Body of pancreas (tissue), 4 donors: ENCODE measurements around the gene ACSL6. TPM values are rescaled to one million over a fixed set of nuclear protein-coding genes. Genes with fewer than 3 reads are reported as not detected.

Experiments
- ATAC-seq: fragments of 150-250 bp; one replicate; pipeline ENCODE4 v1.9.1; 2016
- DNase-seq, 4 donors: peaks; one replicate each; pipeline ENCODE4 v3.0.0-alpha.2; 2019
- H3K27ac ChIP-seq, 4 donors: fragments of 200-600 bp; sonication (generic); 1 replicate in 3 of 4; 2 replicates in 1 of 4; pipeline versions ENCODE4 v1.5.1 to v1.6.1; 2016 to 2019; ENCODE audit warnings: mild to moderate bottlenecking in 1 of 4, mixed read lengths in 1 of 4, moderate library complexity in 1 of 4
- H3K27me3 ChIP-seq, 2 donors: fragments of 200-600 bp; sonication (generic); one replicate each; pipeline ENCODE4 v1.6.0; 2016; ENCODE audit warnings: mild to moderate bottlenecking in 1 of 2
- H3K36me3 ChIP-seq, 2 donors: fragments of 200-600 bp; sonication (generic); replicated peaks in 1 of 2; 2 replicates each; pipeline ENCODE4 v1.5.1; 2016; ENCODE audit warnings: low read depth in 2 of 2; ENCODE audit not compliant: insufficient read depth in 1 of 2
- H3K4me1 ChIP-seq: fragments of 200-600 bp; sonication (generic); one replicate; pipeline ENCODE4 v1.6.0; 2016
- H3K4me3 ChIP-seq, 2 donors: fragments of 200-600 bp; sonication (generic); 1 replicate in 1 of 2; 2 replicates in 1 of 2; pipeline ENCODE4 v1.5.1; 2016 to 2019
- H3K9me3 ChIP-seq, 3 donors: fragments of 200-600 bp; sonication (generic); 1 replicate in 2 of 3; 2 replicates in 1 of 3; pipeline ENCODE4 v1.5.1; 2016
- POLR2A ChIP-seq, 3 donors: fragments of 450-650 bp; IDR thresholded peaks; one replicate each; pipeline ENCODE4 v1.6.1; 2016; ENCODE audit warnings: antibody characterized with exemption in 3 of 3, mild to moderate bottlenecking in 2 of 3
- WGBS, 2 donors: methylation state at CpG; one replicate each; pipeline ENCODE4 v1.1.5; 2017; 5-methylcytosine and 5-hydroxymethylcytosine counted together
- intact Hi-C: fragments of 100-400 bp; cut with DNase I; formaldehyde crosslinking; loops from one replicate; pipeline ENCODE4 v1.15.1; 2023
- total RNA-seq, 2 donors: library from RNA; depleted of rRNA; stranded (reverse); fragments of >200 nt; gene quantifications; one replicate each; pipeline ENCODE4 v1.1.0, GENCODE V29; 2016
- TF ChIP-seq, protein P1 (sequence below), 7 experiments: fragments of 450-650 bp in 4 of 7; fragments of 200-600 bp in 3 of 7; sonication (generic) in 3 of 7; IDR thresholded peaks; one replicate each; pipeline ENCODE4 v1.5.1; 2016 to 2019; ENCODE audit warnings: antibody characterized with exemption in 7 of 7

Gene ACSL6
- total RNA-seq, 2 donors from 2014 or later, result 2.0 to 2.1 TPM

DNA sequence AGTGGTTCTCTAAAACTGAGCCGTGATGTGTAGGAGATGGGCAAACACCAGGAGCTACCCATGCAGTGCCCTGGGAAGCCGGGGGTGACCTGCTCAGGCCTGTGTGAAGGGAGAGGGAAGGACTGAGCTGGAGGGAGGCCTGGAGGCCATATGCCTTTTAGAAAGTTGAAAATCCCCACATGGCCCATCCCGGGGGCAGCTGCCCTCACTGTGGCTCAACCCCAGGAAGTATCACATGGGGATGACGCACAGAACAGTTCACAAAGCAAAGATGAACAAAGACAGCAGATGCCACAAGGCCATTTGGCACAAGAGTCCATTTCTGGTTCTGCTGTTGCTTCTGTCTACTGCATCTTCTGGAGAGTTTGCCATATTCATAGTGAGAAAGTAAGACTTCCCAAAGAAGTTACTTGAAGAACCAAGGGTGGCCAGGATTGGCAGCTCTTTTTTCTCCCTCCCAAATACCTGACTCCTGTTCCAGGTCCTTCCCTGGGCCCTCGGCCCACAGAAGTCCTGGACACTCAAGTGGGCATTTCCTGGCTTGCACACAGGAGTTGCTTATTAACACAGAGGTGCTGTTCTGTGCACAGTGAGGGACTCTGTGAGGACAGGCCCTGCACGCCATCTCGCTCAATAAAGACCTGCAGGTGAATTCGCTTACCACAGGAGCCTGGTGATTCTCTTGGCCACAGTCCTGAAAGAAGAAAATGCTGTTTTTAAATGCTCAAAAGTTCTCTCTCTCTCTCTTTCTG lies 25.1 kb downstream of the ACSL6 start:
- H3K9me3 ChIP-seq, result no peaks in the 10 kb centered on the region
- no peak overlapping the region for H3K4me3 ChIP-seq
- no peaks in the 10 kb centered on the region for H3K4me1 ChIP-seq
- ATAC-seq, result no peak
- no peak for DNase-seq
- TF ChIP-seq, protein P1, sequence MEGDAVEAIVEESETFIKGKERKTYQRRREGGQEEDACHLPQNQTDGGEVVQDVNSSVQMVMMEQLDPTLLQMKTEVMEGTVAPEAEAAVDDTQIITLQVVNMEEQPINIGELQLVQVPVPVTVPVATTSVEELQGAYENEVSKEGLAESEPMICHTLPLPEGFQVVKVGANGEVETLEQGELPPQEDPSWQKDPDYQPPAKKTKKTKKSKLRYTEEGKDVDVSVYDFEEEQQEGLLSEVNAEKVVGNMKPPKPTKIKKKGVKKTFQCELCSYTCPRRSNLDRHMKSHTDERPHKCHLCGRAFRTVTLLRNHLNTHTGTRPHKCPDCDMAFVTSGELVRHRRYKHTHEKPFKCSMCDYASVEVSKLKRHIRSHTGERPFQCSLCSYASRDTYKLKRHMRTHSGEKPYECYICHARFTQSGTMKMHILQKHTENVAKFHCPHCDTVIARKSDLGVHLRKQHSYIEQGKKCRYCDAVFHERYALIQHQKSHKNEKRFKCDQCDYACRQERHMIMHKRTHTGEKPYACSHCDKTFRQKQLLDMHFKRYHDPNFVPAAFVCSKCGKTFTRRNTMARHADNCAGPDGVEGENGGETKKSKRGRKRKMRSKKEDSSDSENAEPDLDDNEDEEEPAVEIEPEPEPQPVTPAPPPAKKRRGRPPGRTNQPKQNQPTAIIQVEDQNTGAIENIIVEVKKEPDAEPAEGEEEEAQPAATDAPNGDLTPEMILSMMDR (IDR thresholded peaks at IDR 0.05), result no peak
- no peak for TF ChIP-seq POLR2A (IDR thresholded peaks at IDR 0.05)
- WGBS, 2 donors, result 88 to 90% methylated on average over 7 to 8 of the region's 8 CpGs
- H3K27me3 ChIP-seq, result no peaks in the 10 kb centered on the region
- intact Hi-C loops, result no loop called here
- H3K27ac ChIP-seq, result no peak overlapping the region
- no peaks in the 10 kb centered on the region for H3K36me3 ChIP-seq

DNA sequence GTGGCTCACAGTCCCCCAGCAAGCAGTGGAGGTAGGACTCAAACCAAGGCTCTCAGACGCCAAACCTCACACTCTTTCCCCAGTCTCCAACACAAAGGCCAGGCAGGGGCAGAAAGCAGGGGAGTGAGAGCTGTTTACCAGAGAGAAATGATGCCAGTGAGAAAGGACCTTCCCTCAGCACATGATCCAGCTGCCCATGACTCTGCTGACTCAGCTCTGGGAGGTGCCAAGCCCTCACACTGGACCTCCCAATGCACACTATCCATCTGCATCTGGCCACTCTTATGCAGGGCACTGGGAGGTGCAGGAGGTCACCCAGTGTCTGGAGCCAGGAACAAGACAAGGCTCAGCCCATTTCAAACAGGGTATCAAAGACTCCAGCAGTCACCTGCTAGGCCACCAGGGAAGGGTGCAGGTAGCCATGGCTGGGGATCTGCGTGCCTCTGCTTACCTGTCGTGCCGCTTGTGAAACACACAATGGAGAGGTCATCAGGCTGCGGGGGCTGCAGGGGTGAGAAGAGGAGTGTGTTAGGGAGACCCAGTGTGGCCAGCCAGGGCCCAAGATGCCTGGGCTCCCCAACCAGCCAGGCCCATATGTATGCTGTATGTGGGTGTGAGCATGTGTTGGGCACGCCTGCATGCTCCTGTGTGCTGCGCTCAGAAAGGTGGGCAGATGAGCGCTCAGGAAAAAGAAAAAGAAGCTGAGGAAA lies 26.3 kb downstream of the ACSL6 start:
- no peaks in the 10 kb centered on the region for H3K36me3 ChIP-seq
- H3K27ac ChIP-seq, result no peak overlapping the region
- H3K27me3 ChIP-seq, result no peaks in the 10 kb centered on the region
- 94% methylated on average over 8 of the region's 8 CpGs for WGBS, 2 donors
- intact Hi-C loops, result no loop called here
- no peak for DNase-seq
- H3K4me3 ChIP-seq, result no peak overlapping the region
- ATAC-seq, result no peak
- no peaks in the 10 kb centered on the region for H3K4me1 ChIP-seq
- TF ChIP-seq, protein P1 (IDR thresholded peaks at IDR 0.05), result no peak
- TF ChIP-seq POLR2A (IDR thresholded peaks at IDR 0.05), result no peak
- no peaks in the 10 kb centered on the region for H3K9me3 ChIP-seq

- intact Hi-C loops, result no loop called here
- no peaks in the 10 kb centered on the region for H3K9me3 ChIP-seq
- TF ChIP-seq, protein P1 (IDR thresholded peaks at IDR 0.05), result no peak
- no peak for TF ChIP-seq POLR2A (IDR thresholded peaks at IDR 0.05)
- ATAC-seq (no peak), DNase-seq (no peak)
- no peaks in the 10 kb centered on the region for H3K4me1 ChIP-seq
- no peaks in the 10 kb centered on the region for H3K36me3 ChIP-seq
- no peak overlapping the region for H3K27ac ChIP-seq
- H3K27me3 ChIP-seq, result no peaks in the 10 kb centered on the region
- no peak overlapping the region for H3K4me3 ChIP-seq
- 72 to 81% methylated on average over 2 of the region's 2 CpGs for WGBS, 2 donors
Measured at GRCh38 chr5:131983244-131983771, 28.1 kb downstream of the ACSL6 start.

- no peaks in the 10 kb centered on the region for H3K4me1 ChIP-seq
- no peaks in the 10 kb centered on the region for H3K9me3 ChIP-seq
- no peak for TF ChIP-seq POLR2A (IDR thresholded peaks at IDR 0.05)
- TF ChIP-seq, protein P1 (IDR thresholded peaks at IDR 0.05), result no peak
- no peak overlapping the region for H3K27ac ChIP-seq
- 57 to 61% methylated on average over 4 of the region's 4 CpGs for WGBS, 2 donors
- DNase-seq, result no peak
- H3K27me3 ChIP-seq, result no peaks in the 10 kb centered on the region
- ATAC-seq, result no peak
- intact Hi-C loops, result no loop called here
- no peaks in the 10 kb centered on the region for H3K36me3 ChIP-seq
- H3K4me3 ChIP-seq, result no peak overlapping the region
Measured at GRCh38 chr5:131981516-131981915, 29.9 kb downstream of the ACSL6 start.
